Neural progenitor cell (in vitro differentiated cells): ENCODE results near the gene RNF175.

Source experiments
- EZH2 ChIP-seq: fragments of 200-600 bp; sonication (generic); IDR thresholded peaks from 2 replicates; pipeline ENCODE4 v1.6.1; 2017; ENCODE audit warnings: antibody characterized with exemption, mild to moderate bottlenecking, moderate library complexity
- TF ChIP-seq, protein P1 (sequence below): fragments of 200-600 bp; sonication (generic); IDR thresholded peaks from 2 replicates; pipeline ENCODE4 v1.5.1; 2017; ENCODE audit warnings: antibody characterized with exemption, mild to moderate bottlenecking

DNA sequence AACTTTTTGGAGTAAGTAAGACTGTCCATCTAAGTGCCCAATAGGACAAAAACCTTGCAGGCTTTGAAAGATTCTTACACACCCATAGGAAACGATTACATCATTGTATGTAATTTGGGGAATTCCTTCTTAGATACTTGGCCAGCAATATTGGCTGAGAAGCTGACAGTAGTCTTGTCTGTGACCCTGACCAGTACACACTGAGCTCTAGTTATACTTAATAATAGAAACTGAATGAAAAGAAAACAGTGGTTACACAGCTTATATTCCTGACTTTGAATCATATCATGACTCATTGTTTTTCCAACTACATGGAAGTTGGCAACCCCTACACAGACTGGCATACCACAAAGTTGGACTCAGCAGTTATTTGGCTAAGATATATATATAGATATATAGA is 82.8 kb downstream of the RNF175 start:
- TF ChIP-seq EZH2 = no peak
- TF ChIP-seq, protein P1, sequence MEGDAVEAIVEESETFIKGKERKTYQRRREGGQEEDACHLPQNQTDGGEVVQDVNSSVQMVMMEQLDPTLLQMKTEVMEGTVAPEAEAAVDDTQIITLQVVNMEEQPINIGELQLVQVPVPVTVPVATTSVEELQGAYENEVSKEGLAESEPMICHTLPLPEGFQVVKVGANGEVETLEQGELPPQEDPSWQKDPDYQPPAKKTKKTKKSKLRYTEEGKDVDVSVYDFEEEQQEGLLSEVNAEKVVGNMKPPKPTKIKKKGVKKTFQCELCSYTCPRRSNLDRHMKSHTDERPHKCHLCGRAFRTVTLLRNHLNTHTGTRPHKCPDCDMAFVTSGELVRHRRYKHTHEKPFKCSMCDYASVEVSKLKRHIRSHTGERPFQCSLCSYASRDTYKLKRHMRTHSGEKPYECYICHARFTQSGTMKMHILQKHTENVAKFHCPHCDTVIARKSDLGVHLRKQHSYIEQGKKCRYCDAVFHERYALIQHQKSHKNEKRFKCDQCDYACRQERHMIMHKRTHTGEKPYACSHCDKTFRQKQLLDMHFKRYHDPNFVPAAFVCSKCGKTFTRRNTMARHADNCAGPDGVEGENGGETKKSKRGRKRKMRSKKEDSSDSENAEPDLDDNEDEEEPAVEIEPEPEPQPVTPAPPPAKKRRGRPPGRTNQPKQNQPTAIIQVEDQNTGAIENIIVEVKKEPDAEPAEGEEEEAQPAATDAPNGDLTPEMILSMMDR = no peak
